Keratinocyte (primary cell): Measurements from ENCODE around the gene SCARB1. TPM values are rescaled to one million over a fixed set of nuclear protein-coding genes. Genes with fewer than 3 reads are reported as not detected.

Experiments
- DNase-seq: peaks from one replicate; pipeline ENCODE4 v3.0.0-alpha.2; 2011; ENCODE audit warnings: low read depth, missing footprints, low spot score
- FAIRE-seq: peaks from 2 replicates; lab custom pipeline; 2011; peaks lifted over from hg19 to GRCh38; lab: Jason Lieb, UNC
- H2AFZ ChIP-seq: 2 replicates; pipeline ENCODE4 v1.6.0; 2012; ENCODE audit warnings: low read length, control low read depth, inconsistent platforms; ENCODE audit not compliant: control insufficient read depth
- H3K27ac ChIP-seq: 2 replicates; pipeline ENCODE4 v1.5.1; 2011; ENCODE audit warnings: low read length; ENCODE audit not compliant: control insufficient read depth, insufficient read depth
- H3K27me3 ChIP-seq: 3 replicates; pipeline ENCODE4 v1.6.0; 2011; ENCODE audit warnings: low read length; ENCODE audit not compliant: control insufficient read depth, insufficient read depth; ENCODE audit errors: extremely low read depth
- H3K36me3 ChIP-seq, 2 experiments: 2 replicates in 1 of 2; 3 replicates in 1 of 2; pipeline ENCODE4 v1.5.1; 2011; ENCODE audit warnings: low read length in 2 of 2, mild to moderate bottlenecking in 1 of 2; ENCODE audit not compliant: control insufficient read depth in 2 of 2, insufficient read depth in 2 of 2; ENCODE audit errors: extremely low read depth in 1 of 2
- H3K4me1 ChIP-seq: 3 replicates; pipeline ENCODE4 v1.5.1; 2011; ENCODE audit warnings: low read length; ENCODE audit not compliant: control insufficient read depth, insufficient read depth; ENCODE audit errors: extremely low read depth
- H3K4me2 ChIP-seq: 3 replicates; pipeline ENCODE4 v1.6.0; 2011; ENCODE audit warnings: low read depth, low read length; ENCODE audit not compliant: control insufficient read depth, insufficient read depth; ENCODE audit errors: extremely low read depth
- H3K4me3 ChIP-seq, 3 experiments: fragments of 200-600 bp in 1 of 3; sonication (generic) in 1 of 3; 2 replicates in 2 of 3; 3 replicates in 1 of 3; pipeline ENCODE4 v1.5.1; 2011 to 2016; ENCODE audit warnings: low read length in 3 of 3, mild to moderate bottlenecking in 3 of 3, control low read depth in 2 of 3, inconsistent platforms in 1 of 3, low read depth in 1 of 3, mixed read lengths in 1 of 3, mixed run types in 1 of 3, moderate library complexity in 1 of 3; ENCODE audit not compliant: control insufficient read depth in 2 of 3, insufficient read depth in 2 of 3; ENCODE audit errors: extremely low read depth in 1 of 3
- H3K79me2 ChIP-seq: 2 replicates; pipeline ENCODE4 v1.6.0; 2012; ENCODE audit warnings: low read length; ENCODE audit not compliant: control insufficient read depth, insufficient read depth
- H3K9ac ChIP-seq: 3 replicates; pipeline ENCODE4 v1.6.0; 2011; ENCODE audit warnings: low read length; ENCODE audit not compliant: control insufficient read depth, insufficient read depth; ENCODE audit errors: extremely low read depth
- H3K9me1 ChIP-seq: 3 replicates; pipeline ENCODE4 v1.6.0; 2011; ENCODE audit warnings: low read length; ENCODE audit not compliant: control insufficient read depth, insufficient read depth; ENCODE audit errors: extremely low read depth
- H3K9me3 ChIP-seq: 2 replicates; pipeline ENCODE4 v1.5.1; 2012; ENCODE audit warnings: low read depth, low read length; ENCODE audit not compliant: control insufficient read depth
- H4K20me1 ChIP-seq: 3 replicates; pipeline ENCODE4 v1.6.0; 2011; ENCODE audit warnings: low read length; ENCODE audit not compliant: control insufficient read depth, insufficient read depth; ENCODE audit errors: extremely low read depth
- CTCF ChIP-seq, 3 experiments: IDR thresholded peaks in 1 of 3; conservative IDR thresholded peaks in 1 of 3; optimal IDR thresholded peaks in 1 of 3; 2 replicates in 2 of 3; 3 replicates in 1 of 3; pipeline versions ENCODE3 to v1.5.1; 2011; ENCODE audit warnings: low read length in 3 of 3, mild to moderate bottlenecking in 3 of 3, moderate library complexity in 2 of 3, control low read depth in 1 of 3, inconsistent platforms in 1 of 3; ENCODE audit not compliant: insufficient read depth in 2 of 3; ENCODE audit errors: extremely low read depth in 1 of 3
- EZH2 ChIP-seq: IDR thresholded peaks from one replicate; pipeline ENCODE4 v1.6.1; 2012; ENCODE audit warnings: inconsistent platforms, mild to moderate bottlenecking, low read length, moderate library complexity
- dilution Hi-C: fragments of 300-500 bp; cut with MboI; formaldehyde crosslinking; loops from one replicate; pipeline ENCODE4 v1.7.0; 2020; ENCODE audit warnings: low sequenced_read_pairs; ENCODE audit not compliant: extremely low pct_ligation_motif_present
- polyA plus RNA-seq, 5 experiments: library from polyadenylated mRNA; depleted of rRNA in 3 of 5; stranded (reverse) in 3 of 5; stranded (forward) in 1 of 5; unstranded in 1 of 5; fragments of >200 nt; gene quantifications; 1 replicate in 1 of 5; 2 replicates in 3 of 5; 3 replicates in 1 of 5; pipeline versions ENCODE4 v1.2.1 to v1.2.3, GENCODE V29; 2011 to 2012; ENCODE audit warnings: missing spikeins in 2 of 5, low read depth in 1 of 5, low replicate concordance in 1 of 5

SCARB1 gene
- polyA plus RNA-seq, 1 donor (not counting 4 experiments of a cell fraction or from before 2014, with no cell fraction given) = 40.9 TPM

- no peaks in the 10 kb centered on the region for H3K4me1 ChIP-seq
- H3K36me3 ChIP-seq = no peaks in the 10 kb centered on the region
- no peaks in the 10 kb centered on the region for H3K9me1 ChIP-seq
- no peak overlapping the region for H3K4me2 ChIP-seq
- H3K27ac ChIP-seq = no peak overlapping the region
- no peaks in the 10 kb centered on the region for H4K20me1 ChIP-seq
- H2AFZ ChIP-seq = no peak overlapping the region
- H3K79me2 ChIP-seq = no peaks in the 10 kb centered on the region
- dilution Hi-C loops = no loop called here
- no peak for TF ChIP-seq CTCF (optimal IDR thresholded peaks at IDR 0.05 in 1 of 3, IDR thresholded peaks at IDR 0.05 in 1 of 3, conservative IDR thresholded peaks at IDR 0.05 in 1 of 3; ENCODE audit: extremely low read depth in 1 of 3, insufficient read depth in 2 of 3, low read length in 3 of 3)
- no peak overlapping the region for H3K4me3 ChIP-seq
- DNase-seq (no peak), FAIRE-seq (no peak)
- no peak overlapping the region for H3K9ac ChIP-seq
- H3K27me3 ChIP-seq = peaks cover 56% of the 10 kb centered on the region
- peaks cover 2% of the 10 kb centered on the region for H3K9me3 ChIP-seq
These were observed 105.1 kb downstream of the SCARB1 start for GRCh38 chr12:124758266-124759220.

GRCh38 chr12:124757329-124757728 is 106.3 kb downstream of the SCARB1 start:
- H3K79me2 ChIP-seq = no peaks in the 10 kb centered on the region
- DNase-seq = no peak
- H3K9ac ChIP-seq = no peak overlapping the region
- H3K4me1 ChIP-seq = no peaks in the 10 kb centered on the region
- no peak overlapping the region for H3K4me2 ChIP-seq
- no peaks in the 10 kb centered on the region for H3K36me3 ChIP-seq
- H4K20me1 ChIP-seq = no peaks in the 10 kb centered on the region
- dilution Hi-C loops = no loop called here
- TF ChIP-seq CTCF (optimal IDR thresholded peaks at IDR 0.05 in 1 of 3, IDR thresholded peaks at IDR 0.05 in 1 of 3, conservative IDR thresholded peaks at IDR 0.05 in 1 of 3; ENCODE audit: extremely low read depth in 1 of 3, insufficient read depth in 2 of 3, low read length in 3 of 3) (no peak), EZH2 (no peak)
- H3K9me3 ChIP-seq = peaks cover 2% of the 10 kb centered on the region
- no peak for FAIRE-seq
- H2AFZ ChIP-seq = no peak overlapping the region
- H3K27ac ChIP-seq = no peak overlapping the region
- H3K27me3 ChIP-seq = peaks cover 67% of the 10 kb centered on the region
- H3K4me3 ChIP-seq = no peak overlapping the region
- no peaks in the 10 kb centered on the region for H3K9me1 ChIP-seq
